Measurements from ENCODE around the gene DOCK1.

DOCK1 gene

DNA sequence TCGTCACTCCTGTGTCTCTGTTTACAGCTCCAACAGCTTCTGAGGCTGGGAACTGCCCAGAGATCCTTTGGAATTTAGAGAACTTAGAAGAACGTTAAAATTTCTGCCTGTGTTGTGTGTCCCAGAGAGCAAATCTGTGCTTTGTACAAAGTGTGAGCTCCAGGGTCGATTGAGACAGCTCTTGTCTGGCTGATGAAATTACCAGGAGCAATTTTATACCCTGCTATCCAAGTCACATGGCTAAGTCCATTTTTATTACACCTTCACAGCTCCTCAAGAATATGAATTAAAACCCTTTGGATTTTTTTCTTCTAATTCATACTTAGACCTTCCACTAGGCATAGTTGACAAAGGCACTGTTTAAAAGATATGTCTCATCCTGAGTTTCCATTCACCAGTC lies 337.7 kb downstream of the DOCK1 start:
- no peak overlapping the region for H3K23ac ChIP-seq (ENCODE audit: low read length)
- H3K4ac ChIP-seq (ENCODE audit: low read depth, low read length), result no peak overlapping the region
- H3K9me3 ChIP-seq (ENCODE audit: insufficient read depth, low read depth, low read length), result no peaks in the 10 kb centered on the region
- no peak overlapping the region for H4K91ac ChIP-seq (ENCODE audit: low read depth, low read length)
- H2BK12ac ChIP-seq (ENCODE audit: low read length), result no peak overlapping the region
- H3K79me2 ChIP-seq (ENCODE audit: control insufficient read depth, insufficient read depth, low read length, poor library complexity), result no peaks in the 10 kb centered on the region
- no peak overlapping the region for H4K8ac ChIP-seq (ENCODE audit: low read depth, low read length)
- no peak overlapping the region for H3K4me2 ChIP-seq (ENCODE audit: low read length)
- H4K12ac ChIP-seq (ENCODE audit: low read depth, low read length), result no peak overlapping the region
- no peak for DNase-seq
- H3K36me3 ChIP-seq (ENCODE audit: control insufficient read depth in 1 of 2, insufficient read depth in 2 of 2, low read length in 2 of 2), result peaks cover 0 to under 1% of the 10 kb centered on the region in 2 experiments
- H3K14ac ChIP-seq (ENCODE audit: low read length), result no peak overlapping the region
- H3K79me1 ChIP-seq (ENCODE audit: low read length), result no peaks in the 10 kb centered on the region
- no peak overlapping the region for H3K18ac ChIP-seq (ENCODE audit: low read length)
- no peaks in the 10 kb centered on the region for H3K4me1 ChIP-seq (ENCODE audit: control insufficient read depth in 1 of 2, insufficient read depth in 2 of 2, low read length in 2 of 2)
- H3K9ac ChIP-seq (ENCODE audit: low read length), result no peak overlapping the region
- H2BK5ac ChIP-seq (ENCODE audit: low read depth, low read length, poor library complexity), result no peak overlapping the region
- H3K4me3 ChIP-seq (ENCODE audit: low read depth, low read length), result no peak overlapping the region
- H2AK5ac ChIP-seq (ENCODE audit: low read length), result no peak overlapping the region
- H3K27ac ChIP-seq (ENCODE audit: low read depth, low read length), result no peak overlapping the region
- no peaks in the 10 kb centered on the region for H3K27me3 ChIP-seq (ENCODE audit: insufficient read depth, low read length)
- WGBS (ENCODE audit: extremely low coverage, insufficient coverage, insufficient read length), result no CpG with 5 or more reads among the region's 3 CpGs
- H2AFZ ChIP-seq (ENCODE audit: insufficient read depth, low read length, poor library complexity), result no peak overlapping the region
- no peak overlapping the region for H2BK120ac ChIP-seq (ENCODE audit: insufficient read depth, low read length, poor library complexity)

- Histone ChIP-seq H2BK5ac (ENCODE audit: low read depth, low read length, poor library complexity) (no peak overlapping the region), H3K23ac (ENCODE audit: low read length) (no peak overlapping the region), H2BK120ac (ENCODE audit: insufficient read depth, low read length, poor library complexity) (no peak overlapping the region), H3K18ac (ENCODE audit: low read length) (no peak overlapping the region), H3K79me2 (ENCODE audit: control insufficient read depth, insufficient read depth, low read length, poor library complexity) (no peaks in the 10 kb centered on the region), H3K27me3 (ENCODE audit: insufficient read depth, low read length) (no peaks in the 10 kb centered on the region), H4K91ac (ENCODE audit: low read depth, low read length) (no peak overlapping the region), H3K4me3 (ENCODE audit: low read depth, low read length) (no peak overlapping the region), H2AFZ (ENCODE audit: insufficient read depth, low read length, poor library complexity) (no peak overlapping the region), H3K79me1 (ENCODE audit: low read length) (no peaks in the 10 kb centered on the region), H4K8ac (ENCODE audit: low read depth, low read length) (no peak overlapping the region), H3K4me2 (ENCODE audit: low read length) (no peak overlapping the region), H3K4me1 (ENCODE audit: control insufficient read depth in 1 of 2, insufficient read depth in 2 of 2, low read length in 2 of 2) (no peaks in the 10 kb centered on the region), H3K36me3 (ENCODE audit: control insufficient read depth in 1 of 2, insufficient read depth in 2 of 2, low read length in 2 of 2) (peaks cover 1 to 5% of the 10 kb centered on the region in 2 experiments), H4K12ac (ENCODE audit: low read depth, low read length) (no peak overlapping the region), H3K9ac (ENCODE audit: low read length) (no peak overlapping the region), H3K4ac (ENCODE audit: low read depth, low read length) (no peak overlapping the region), H3K14ac (ENCODE audit: low read length) (no peak overlapping the region), H2AK5ac (ENCODE audit: low read length) (no peak overlapping the region), H3K9me3 (ENCODE audit: insufficient read depth, low read depth, low read length) (no peaks in the 10 kb centered on the region), H2BK12ac (ENCODE audit: low read length) (no peak overlapping the region), H3K27ac (ENCODE audit: low read depth, low read length) (no peak overlapping the region)
- no CpG with 5 or more reads among the region's 4 CpGs for WGBS (ENCODE audit: extremely low coverage, insufficient coverage, insufficient read length)
- peak; percentile 56 to 76 for DNase-seq
Measured at GRCh38 chr10:127243490-127244272, 338.5 kb downstream of the DOCK1 start.

- peaks cover 6 to 13% of the 10 kb centered on the region in 2 experiments for H3K36me3 ChIP-seq (ENCODE audit: control insufficient read depth in 1 of 2, insufficient read depth in 2 of 2, low read length in 2 of 2)
- DNase-seq, result no peak
Measured at GRCh38 chr10:127245456-127245855, 340.2 kb downstream of the DOCK1 start.

DNA sequence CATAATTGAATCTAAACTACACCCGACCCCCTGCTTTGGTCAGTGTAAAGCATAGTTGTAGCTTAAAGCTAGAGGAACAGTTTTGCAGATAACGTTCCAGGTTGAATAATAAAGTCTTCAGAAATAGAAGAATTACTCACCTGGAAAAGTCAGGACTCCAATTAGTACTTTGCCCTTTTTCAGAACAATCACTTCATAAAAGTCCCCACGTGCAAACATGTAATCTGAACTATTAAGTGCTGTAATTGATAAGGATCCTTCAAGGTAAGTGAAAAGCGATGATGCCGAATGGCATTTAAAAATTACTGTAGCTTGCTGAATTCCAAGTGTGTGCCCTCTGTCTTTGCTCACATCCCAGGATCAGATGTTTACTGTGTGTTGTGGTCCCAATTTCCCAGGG lies 344.8 kb downstream of the DOCK1 start:
- Histone ChIP-seq H3K79me2 (ENCODE audit: control insufficient read depth, insufficient read depth, low read length, poor library complexity) (no peaks in the 10 kb centered on the region), H3K9me3 (ENCODE audit: insufficient read depth, low read depth, low read length) (peaks cover 1% of the 10 kb centered on the region), H3K4me3 (ENCODE audit: low read depth, low read length) (no peak overlapping the region), H4K12ac (ENCODE audit: low read depth, low read length) (no peak overlapping the region), H3K23ac (ENCODE audit: low read length) (no peak overlapping the region), H2BK12ac (ENCODE audit: low read length) (no peak overlapping the region), H2BK5ac (ENCODE audit: low read depth, low read length, poor library complexity) (no peak overlapping the region), H2BK120ac (ENCODE audit: insufficient read depth, low read length, poor library complexity) (no peak overlapping the region), H2AFZ (ENCODE audit: insufficient read depth, low read length, poor library complexity) (no peak overlapping the region), H3K36me3 (ENCODE audit: control insufficient read depth in 1 of 2, insufficient read depth in 2 of 2, low read length in 2 of 2) (peaks cover 6 to 13% of the 10 kb centered on the region in 2 experiments), H3K4me2 (ENCODE audit: low read length) (no peak overlapping the region), H3K9ac (ENCODE audit: low read length) (no peak overlapping the region), H3K27ac (ENCODE audit: low read depth, low read length) (no peak overlapping the region), H4K91ac (ENCODE audit: low read depth, low read length) (no peak overlapping the region), H3K14ac (ENCODE audit: low read length) (no peak overlapping the region), H4K8ac (ENCODE audit: low read depth, low read length) (no peak overlapping the region), H2AK5ac (ENCODE audit: low read length) (no peak overlapping the region), H3K4me1 (ENCODE audit: control insufficient read depth in 1 of 2, insufficient read depth in 2 of 2, low read length in 2 of 2) (no peaks in the 10 kb centered on the region), H3K27me3 (ENCODE audit: insufficient read depth, low read length) (no peaks in the 10 kb centered on the region), H3K4ac (ENCODE audit: low read depth, low read length) (no peak overlapping the region), H3K18ac (ENCODE audit: low read length) (no peak overlapping the region), H3K79me1 (ENCODE audit: low read length) (no peaks in the 10 kb centered on the region)
- no peak for DNase-seq
- no CpG with 5 or more reads among the region's 5 CpGs for WGBS (ENCODE audit: extremely low coverage, insufficient coverage, insufficient read length)

More at GRCh38 chr10:127245456-127245855, 340.2 kb downstream of the DOCK1 start:
- H3K4me2 ChIP-seq (ENCODE audit: low read length), result no peak overlapping the region
- no peak overlapping the region for H2AFZ ChIP-seq (ENCODE audit: insufficient read depth, low read length, poor library complexity)
- no peak overlapping the region for H3K9ac ChIP-seq (ENCODE audit: low read length)
- no peak overlapping the region for H3K4ac ChIP-seq (ENCODE audit: low read depth, low read length)
- H3K4me1 ChIP-seq (ENCODE audit: control insufficient read depth in 1 of 2, insufficient read depth in 2 of 2, low read length in 2 of 2), result no peaks in the 10 kb centered on the region
- H2AK5ac ChIP-seq (ENCODE audit: low read length), result no peak overlapping the region
- no peak overlapping the region for H2BK5ac ChIP-seq (ENCODE audit: low read depth, low read length, poor library complexity)
- no peaks in the 10 kb centered on the region for H3K9me3 ChIP-seq (ENCODE audit: insufficient read depth, low read depth, low read length)
- no peak overlapping the region for H4K91ac ChIP-seq (ENCODE audit: low read depth, low read length)
- H3K79me2 ChIP-seq (ENCODE audit: control insufficient read depth, insufficient read depth, low read length, poor library complexity), result no peaks in the 10 kb centered on the region
- WGBS (ENCODE audit: extremely low coverage, insufficient coverage, insufficient read length), result no CpG with 5 or more reads among the region's 10 CpGs
- H4K12ac ChIP-seq (ENCODE audit: low read depth, low read length), result no peak overlapping the region
- H2BK120ac ChIP-seq (ENCODE audit: insufficient read depth, low read length, poor library complexity), result no peak overlapping the region
- H3K14ac ChIP-seq (ENCODE audit: low read length), result no peak overlapping the region
- no peak overlapping the region for H3K23ac ChIP-seq (ENCODE audit: low read length)
- no peak overlapping the region for H3K18ac ChIP-seq (ENCODE audit: low read length)
- H3K27ac ChIP-seq (ENCODE audit: low read depth, low read length), result no peak overlapping the region
- no peak overlapping the region for H3K4me3 ChIP-seq (ENCODE audit: low read depth, low read length)
- H4K8ac ChIP-seq (ENCODE audit: low read depth, low read length), result no peak overlapping the region
- no peaks in the 10 kb centered on the region for H3K27me3 ChIP-seq (ENCODE audit: insufficient read depth, low read length)
- no peak overlapping the region for H2BK12ac ChIP-seq (ENCODE audit: low read length)
- no peaks in the 10 kb centered on the region for H3K79me1 ChIP-seq (ENCODE audit: low read length)

All from trophoblast cell (in vitro differentiated cells and primary cell).